ENCODE data around the gene FRY.

DNA sequence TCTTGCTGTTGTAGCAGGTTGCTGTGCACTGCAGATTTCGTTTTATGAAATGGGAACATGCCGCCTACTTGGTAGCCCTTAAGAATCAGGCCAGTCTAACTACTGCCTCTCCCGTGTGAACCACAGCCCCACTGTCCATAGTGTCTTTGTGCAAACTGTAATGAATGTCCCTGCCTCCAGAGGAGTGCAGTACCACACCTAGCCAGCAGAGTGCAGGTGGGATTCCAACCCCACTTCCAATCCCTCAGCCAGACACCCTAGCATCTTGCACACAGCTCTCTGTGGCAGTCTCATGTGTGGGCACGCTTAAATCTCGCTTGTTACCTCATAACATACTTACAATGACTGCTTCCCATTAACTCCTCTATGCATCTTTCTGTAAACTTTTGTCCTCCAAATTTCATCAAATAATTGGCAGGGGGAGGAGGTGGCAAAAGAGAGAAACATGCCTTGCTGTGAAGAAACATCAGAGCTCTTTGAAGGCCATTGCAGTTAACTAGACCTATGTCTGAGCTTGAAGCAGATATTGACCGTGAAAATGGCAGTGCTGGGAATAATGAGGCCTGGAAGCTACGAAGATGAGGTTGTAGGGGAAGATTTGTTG is 236.4 kb downstream of the FRY start:
- TF ChIP-seq, protein P1, sequence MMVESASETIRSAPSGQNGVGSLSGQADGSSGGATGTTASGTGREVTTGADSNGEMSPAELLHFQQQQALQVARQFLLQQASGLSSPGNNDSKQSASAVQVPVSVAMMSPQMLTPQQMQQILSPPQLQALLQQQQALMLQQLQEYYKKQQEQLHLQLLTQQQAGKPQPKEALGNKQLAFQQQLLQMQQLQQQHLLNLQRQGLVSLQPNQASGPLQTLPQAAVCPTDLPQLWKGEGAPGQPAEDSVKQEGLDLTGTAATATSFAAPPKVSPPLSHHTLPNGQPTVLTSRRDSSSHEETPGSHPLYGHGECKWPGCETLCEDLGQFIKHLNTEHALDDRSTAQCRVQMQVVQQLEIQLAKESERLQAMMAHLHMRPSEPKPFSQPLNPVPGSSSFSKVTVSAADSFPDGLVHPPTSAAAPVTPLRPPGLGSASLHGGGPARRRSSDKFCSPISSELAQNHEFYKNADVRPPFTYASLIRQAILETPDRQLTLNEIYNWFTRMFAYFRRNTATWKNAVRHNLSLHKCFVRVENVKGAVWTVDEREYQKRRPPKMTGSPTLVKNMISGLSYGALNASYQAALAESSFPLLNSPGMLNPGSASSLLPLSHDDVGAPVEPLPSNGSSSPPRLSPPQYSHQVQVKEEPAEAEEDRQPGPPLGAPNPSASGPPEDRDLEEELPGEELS (CRISPR knock-in tag; IDR thresholded peaks at IDR 0.05; ENCODE audit: borderline replicate concordance) = no peak
- no peak for TF ChIP-seq YY1 (IDR thresholded peaks at IDR 0.05; ENCODE audit: borderline replicate concordance in 1 of 3, control insufficient read depth in 1 of 3, extremely low read depth in 1 of 3, insufficient read depth in 3 of 3, insufficient read length in 1 of 3, insufficient replicate concordance in 2 of 3, low read depth in 1 of 3, low read length in 2 of 3)
- no peak for TF ChIP-seq EGR1 (conservative IDR thresholded peaks at IDR 0.05)
- no peak for TF ChIP-seq PHF21A (IDR thresholded peaks at IDR 0.05; ENCODE audit: borderline replicate concordance, low read depth)
- TF ChIP-seq BACH1 (tag; IDR thresholded peaks at IDR 0.05) = no peak
- TF ChIP-seq, protein P2, sequence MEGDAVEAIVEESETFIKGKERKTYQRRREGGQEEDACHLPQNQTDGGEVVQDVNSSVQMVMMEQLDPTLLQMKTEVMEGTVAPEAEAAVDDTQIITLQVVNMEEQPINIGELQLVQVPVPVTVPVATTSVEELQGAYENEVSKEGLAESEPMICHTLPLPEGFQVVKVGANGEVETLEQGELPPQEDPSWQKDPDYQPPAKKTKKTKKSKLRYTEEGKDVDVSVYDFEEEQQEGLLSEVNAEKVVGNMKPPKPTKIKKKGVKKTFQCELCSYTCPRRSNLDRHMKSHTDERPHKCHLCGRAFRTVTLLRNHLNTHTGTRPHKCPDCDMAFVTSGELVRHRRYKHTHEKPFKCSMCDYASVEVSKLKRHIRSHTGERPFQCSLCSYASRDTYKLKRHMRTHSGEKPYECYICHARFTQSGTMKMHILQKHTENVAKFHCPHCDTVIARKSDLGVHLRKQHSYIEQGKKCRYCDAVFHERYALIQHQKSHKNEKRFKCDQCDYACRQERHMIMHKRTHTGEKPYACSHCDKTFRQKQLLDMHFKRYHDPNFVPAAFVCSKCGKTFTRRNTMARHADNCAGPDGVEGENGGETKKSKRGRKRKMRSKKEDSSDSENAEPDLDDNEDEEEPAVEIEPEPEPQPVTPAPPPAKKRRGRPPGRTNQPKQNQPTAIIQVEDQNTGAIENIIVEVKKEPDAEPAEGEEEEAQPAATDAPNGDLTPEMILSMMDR (IDR thresholded peaks at IDR 0.05 in 2 of 3, conservative IDR thresholded peaks at IDR 0.05 in 1 of 3; ENCODE audit: insufficient read depth in 2 of 3, low read depth in 1 of 3, low read length in 3 of 3) = peak; percentile 21 to 56 (median 34); a peak in 3 of 6 replicates
- no peak for TF ChIP-seq HDAC1 (IDR thresholded peaks at IDR 0.05)
- TF ChIP-seq, protein P3, sequence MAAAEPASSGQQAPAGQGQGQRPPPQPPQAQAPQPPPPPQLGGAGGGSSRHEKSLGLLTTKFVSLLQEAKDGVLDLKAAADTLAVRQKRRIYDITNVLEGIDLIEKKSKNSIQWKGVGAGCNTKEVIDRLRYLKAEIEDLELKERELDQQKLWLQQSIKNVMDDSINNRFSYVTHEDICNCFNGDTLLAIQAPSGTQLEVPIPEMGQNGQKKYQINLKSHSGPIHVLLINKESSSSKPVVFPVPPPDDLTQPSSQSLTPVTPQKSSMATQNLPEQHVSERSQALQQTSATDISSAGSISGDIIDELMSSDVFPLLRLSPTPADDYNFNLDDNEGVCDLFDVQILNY (CRISPR knock-in tag; IDR thresholded peaks at IDR 0.05) = no peak
- TF ChIP-seq KAT7 (CRISPR knock-in tag; IDR thresholded peaks at IDR 0.05; ENCODE audit: borderline replicate concordance) = no peak
- no peak for TF ChIP-seq POLR2A (conservative IDR thresholded peaks at IDR 0.05)
- no peak for TF ChIP-seq ZFP30 (CRISPR knock-in tag; IDR thresholded peaks at IDR 0.05; ENCODE audit: borderline replicate concordance)
- TF ChIP-seq JUNB (CRISPR knock-in tag; conservative IDR thresholded peaks at IDR 0.05) = no peak

Measured in K562 (cell line).